NOMO-1 (cell line): Measurements from ENCODE around the gene JPH3.

ENCODE experiments used
- DNase-seq, 2 experiments: peaks; one replicate each; lab custom pipeline; 2025; ENCODE audit not compliant: unreplicated experiment in 2 of 2; lab: John Stamatoyannopoulos, UW

JPH3 gene

DNA sequence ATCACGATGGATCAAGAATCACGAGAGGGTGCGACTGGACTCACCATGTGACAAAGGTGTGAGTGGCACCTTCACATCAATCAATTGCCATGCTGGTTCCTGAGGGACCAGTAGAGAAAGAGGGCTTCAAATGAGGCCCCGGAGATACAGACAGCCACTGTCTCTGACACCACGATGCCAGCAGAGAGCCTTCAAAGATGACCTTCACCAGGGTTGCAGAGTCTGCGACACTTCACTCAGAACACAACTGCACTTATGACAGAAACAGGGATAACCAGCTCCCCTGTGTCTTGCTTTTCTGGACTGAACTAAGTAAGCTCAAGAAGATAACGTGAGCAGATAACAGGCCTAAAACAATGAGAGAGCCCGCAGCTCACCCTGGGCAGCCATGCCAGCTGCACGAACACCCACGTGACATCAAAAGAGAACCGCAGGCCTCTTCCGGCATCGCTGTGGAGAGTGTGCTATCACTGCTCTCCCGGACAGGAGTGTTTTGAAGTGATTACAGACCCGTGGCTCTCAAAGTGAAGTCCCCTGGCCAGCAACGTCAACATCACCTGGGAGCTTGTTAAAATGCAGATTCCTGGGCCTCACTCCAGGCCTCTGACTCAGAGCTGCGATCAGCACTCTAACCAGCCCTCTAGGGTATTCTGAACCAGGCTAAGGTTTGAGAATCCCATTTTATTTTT, 127.1 kb downstream of the JPH3 start:
- DNase-seq: no peak

DNA sequence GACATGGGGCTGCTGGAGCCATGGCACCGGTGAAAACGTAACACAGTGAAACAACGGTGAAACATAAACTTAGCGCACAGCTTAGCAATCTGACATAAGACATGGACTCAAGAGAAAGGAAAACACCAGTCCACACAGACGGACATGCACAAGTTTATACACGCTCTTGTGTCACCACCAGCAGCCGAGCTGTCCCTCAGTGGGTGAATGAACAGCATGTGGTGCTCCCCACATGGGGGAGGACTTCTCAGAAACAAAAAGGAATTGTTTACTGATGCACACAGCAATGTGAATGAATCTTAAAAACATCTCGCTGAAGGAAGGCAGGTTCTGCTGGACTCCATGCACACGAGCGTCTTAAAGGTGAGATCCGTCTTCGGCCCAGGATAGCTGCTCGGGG, 129.3 kb downstream of the JPH3 start:
- DNase-seq: no peak

DNA sequence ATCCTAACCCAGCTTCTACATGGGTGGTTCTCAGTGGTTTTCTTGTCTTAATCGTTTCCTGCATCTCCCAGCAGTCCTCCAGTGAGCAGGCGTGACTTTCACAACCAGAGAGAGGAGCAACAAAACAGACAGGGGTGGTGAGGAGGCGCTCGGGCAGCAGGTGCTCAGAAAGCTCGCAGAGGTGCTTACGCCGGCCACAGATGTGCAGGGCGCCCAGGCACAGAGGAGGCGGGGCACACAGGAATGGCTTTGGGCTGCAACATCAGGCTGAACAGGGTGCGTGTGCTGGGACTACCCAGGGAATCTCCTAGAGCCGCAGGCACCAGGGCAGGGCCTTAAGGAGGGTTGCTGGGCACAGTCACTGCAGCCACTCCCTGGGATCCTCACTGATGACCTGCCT, 130.9 kb downstream of the JPH3 start:
- no peak for DNase-seq

DNA sequence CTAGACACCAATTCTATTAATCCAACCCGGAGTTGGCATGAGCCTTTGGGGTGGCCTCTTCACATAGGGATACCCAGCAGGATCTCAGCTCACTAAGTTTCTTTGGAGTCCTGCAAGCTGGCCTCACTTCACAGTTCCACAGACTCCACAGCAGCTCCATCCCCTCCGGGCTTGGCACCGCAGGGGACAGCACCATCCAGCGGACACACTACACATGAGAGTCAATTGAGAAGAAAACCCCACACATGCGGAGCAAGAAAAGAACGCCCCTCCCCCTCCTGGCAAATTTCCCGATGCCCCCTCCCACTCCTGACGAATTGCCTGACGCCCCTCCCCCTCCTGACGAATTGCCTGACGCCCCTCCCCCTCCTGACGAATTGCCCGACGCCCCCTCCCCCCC, 132.3 kb downstream of the JPH3 start:
- DNase-seq: no peak

DNA sequence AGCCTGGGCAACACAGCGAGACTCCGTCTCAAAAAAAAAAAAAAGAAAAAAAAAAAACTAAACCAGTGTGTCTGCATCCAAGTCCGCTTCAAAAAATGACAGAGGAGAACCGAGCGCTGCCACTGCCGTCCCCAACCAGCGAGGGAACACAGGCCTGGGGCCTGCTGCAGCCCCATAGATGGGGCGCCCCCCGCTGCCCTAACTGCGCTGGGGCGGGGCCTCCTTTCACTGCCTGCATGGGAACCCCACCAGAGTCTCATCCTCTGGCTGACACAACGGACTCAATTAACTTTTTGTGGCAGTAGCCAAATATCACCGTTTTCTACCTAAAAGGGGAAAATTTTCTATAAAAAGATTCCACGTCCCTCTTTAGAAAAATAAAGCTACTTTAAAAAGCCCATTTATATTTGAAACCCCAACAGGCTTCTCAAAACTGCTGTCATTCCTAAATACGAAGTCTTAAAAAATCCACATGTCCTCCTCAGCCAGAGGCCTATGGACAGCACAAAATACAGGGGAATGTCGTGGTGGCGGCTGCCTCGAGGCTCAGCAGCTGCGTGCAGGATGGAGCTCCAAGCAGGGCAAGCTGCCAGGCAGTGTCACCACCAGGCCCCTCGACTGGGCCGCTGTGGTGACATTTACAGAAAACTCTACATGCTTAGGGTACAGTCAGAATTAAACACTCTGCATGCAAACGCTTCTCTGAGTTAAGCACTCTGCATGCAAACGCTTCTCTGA, 133.1 kb downstream of the JPH3 start:
- DNase-seq: no peak

DNA sequence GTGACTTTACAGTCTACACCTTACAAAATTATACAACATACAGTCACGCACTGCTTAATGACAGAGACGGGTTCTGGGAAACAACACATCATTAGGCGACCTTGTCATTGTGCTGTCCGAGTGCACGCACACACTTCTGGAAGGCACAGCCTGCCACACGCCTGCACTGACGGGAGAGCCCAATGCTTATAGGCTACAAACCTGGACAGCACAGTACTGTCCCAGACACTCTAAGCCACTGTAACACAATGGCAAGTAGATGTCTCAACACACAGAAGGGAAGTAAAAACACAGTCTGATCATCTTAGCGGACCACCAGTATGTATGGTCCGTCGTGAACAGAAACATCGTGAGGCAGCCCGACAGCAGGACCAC, 133.7 kb downstream of the JPH3 start:
- no peak for DNase-seq

DNA sequence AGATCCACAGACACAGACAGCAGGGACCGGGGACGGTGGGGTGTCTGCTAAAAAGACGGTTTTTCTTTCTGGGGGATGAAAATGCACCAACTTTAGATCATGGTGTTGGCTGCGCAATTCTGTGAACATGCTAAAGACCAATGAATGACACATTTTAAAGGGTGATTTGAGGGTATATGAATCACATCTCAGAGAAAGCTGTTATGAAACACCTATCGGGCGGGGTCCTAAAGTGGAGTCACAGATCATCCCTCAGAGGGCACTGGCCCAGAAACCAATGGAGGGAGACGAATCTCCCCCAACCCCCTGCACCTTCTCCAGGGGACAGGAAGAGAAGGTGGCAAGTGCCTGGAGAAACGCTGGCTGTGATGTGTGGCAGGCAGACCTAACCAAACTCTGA, 137.5 kb downstream of the JPH3 start:
- no peak for DNase-seq

DNA sequence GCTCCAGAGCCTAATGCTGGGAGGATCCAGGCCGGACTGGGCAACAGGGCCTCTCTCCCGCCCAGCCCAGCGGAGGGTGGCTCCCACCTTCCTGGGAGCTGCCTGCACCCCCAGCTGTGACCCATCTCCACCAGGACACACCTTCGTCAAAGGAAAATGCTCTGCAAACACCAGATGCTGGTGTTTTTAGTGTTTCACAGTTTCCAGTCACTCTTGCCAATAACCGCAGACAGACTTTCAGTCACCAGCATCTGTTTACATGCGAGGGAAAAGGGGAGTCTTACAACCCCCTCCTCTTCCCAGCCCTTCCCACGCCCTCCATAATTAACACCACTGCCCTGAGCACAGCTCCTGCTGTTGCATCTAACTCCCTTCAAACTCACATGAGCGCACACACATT, 138.1 kb downstream of the JPH3 start:
- DNase-seq: no peak

DNA sequence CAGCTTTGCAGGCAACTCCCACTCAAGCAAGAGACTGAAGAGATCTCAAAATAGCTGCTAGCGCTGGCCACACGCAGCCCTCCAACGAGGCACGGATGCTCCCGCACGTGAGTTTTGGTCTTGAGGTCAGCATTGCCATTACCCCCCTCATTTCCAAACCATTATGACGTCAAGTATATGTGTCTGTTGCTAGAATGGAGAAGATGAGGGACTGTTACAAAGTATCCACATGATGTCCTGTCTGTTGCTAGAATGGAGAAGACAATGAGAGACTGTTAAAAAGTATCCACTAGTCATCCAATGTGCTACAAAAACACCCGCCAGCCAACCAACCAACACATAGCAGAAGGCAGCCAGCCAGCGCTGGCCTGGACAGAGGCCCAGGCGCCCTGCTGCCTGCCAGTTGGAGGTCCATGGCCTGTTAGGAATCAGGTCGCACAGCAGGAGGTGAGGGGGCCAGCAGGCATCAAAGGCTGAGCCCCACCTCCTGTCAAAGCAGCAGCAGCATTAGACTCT, 138.7 kb downstream of the JPH3 start:
- DNase-seq: no peak

DNA sequence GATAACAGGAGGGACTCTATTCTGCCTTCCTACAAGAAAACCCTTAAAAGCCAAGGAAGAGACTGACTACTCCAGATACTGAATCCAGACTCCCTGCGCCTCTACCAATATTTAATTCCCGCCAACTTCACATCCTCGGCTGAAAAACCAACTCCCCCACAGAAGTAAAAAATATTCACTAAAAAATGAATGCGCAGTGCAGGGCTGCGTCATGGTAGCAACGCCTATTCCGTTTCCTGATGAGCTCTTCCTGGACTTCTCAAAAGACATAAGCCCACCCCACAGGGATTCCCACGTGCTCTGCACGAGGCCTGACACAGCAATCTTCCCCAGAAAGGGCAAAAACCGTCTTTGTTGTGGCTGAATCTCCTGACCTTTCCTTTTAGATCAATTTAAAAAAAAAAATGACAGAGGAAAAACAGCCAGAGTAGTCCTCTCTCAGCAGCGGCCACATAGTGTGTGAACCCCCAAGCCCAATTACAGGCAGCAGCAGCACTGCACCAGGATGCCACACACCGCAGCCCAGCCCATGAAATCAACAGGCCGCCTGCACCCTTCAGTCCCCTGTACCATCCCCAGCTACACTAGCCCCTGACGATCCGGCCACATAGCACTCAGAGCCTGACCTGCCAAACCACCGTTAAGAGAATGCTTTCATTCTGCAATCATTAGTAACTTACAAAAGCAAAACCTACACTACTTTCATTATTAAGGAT, 139.6 kb downstream of the JPH3 start:
- DNase-seq: no peak

DNA sequence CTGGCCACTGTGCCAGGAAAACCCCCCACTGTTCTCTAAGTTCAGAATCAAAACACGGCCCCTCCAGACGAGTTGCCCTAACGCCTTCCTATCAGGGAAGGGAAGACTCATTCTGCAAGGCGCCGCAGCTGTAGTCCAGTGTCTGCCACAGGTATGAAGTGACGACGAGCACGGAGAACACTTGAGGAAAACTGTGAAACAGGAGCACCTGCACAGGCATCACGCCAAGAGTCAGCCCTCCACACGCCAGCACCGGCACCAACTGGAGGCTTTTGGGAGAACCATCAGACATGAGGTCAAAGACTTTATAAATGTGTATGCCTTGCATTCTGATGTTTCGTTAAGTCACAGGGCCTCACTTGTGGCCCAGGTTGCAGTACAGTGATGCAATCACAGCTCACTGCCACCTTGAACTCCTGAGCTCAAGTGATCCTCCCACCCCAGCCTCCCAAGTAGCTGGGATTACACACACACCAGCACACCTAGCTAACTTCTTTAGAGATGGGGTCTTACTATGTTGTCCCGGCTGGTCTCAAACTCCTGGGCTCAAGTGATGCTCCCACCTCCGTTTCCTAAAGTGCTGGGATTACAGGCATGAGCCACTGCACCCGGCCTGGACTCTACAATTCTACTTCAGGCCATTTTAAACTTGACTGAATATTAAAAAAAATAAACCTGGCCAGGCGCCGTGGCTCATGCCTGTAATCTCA, 140.6 kb downstream of the JPH3 start:
- DNase-seq: no peak

DNA sequence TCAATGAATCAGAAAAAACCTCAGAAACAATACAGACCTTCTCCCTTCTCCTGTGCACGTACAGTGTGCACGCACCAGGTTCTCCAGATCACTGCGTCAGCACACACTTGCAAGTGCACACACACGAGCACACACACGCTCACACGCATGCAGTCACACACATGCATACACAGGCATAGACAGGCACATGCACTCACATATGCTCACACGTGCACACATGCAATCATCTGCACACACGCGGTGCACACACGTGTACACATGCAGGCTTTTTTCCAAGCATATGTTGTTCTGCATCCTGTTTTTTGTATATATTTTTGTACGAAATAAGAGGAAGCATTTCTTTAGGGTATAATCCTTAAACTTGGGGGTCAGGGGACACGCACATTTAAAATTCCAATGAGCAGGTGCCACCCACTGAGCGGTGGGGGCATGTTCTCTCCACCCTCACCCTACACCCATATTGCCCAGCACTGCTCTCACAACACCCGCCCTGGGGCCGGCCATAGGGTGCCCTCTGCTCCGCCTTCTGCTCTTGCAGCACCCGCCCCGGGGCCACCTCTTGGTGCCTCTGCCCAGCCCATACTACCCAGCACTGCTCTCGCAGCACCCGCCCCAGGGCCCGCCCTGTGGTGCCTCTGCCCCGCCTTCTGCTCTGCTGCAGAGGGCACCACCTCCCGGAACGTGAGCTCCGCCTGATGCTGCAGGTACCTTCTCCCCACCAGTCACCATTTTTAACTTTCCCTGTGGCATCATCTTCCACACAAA, 142.6 kb downstream of the JPH3 start:
- DNase-seq: no peak

DNA sequence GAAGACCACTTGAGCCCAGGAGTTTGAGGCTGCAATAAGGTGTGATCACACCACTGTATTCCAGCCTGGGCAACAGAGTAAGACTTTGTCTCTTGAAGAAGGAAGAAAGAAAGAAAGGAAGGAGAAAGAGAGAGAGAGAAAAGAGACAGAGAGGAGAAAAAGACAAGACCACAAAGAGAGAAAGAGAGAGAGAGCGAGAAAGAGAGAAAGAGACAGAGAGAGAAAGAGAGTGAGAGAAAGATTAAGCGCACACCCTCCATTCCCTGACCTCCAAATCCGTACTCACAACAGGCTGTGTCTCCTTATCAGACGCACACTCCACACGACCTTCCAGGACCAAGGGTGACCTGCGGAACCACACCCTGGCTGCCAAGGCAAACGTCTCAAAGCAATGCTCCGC, 143.9 kb downstream of the JPH3 start:
- DNase-seq: no peak
